GM23248 (cell line): Measurements from ENCODE around the gene ZNF638.

Experiments
- EZH2 ChIP-seq: fragments of 200-600 bp; sonication (generic); IDR thresholded peaks from 2 replicates; pipeline ENCODE4 v1.6.1; 2018; ENCODE audit warnings: antibody characterized with exemption, mild to moderate bottlenecking; ENCODE audit not compliant: insufficient read depth, poor library complexity, severe bottlenecking
- EZH2phosphoT487 ChIP-seq: fragments of 200-600 bp; sonication (generic); IDR thresholded peaks from 2 replicates; pipeline ENCODE4 v1.6.1; 2018; ENCODE audit warnings: antibody characterized with exemption, moderate library complexity, mild to moderate bottlenecking, low read depth; ENCODE audit not compliant: insufficient read depth

GRCh38 chr2:71419145-71419544 lies 87.6 kb downstream of the ZNF638 start:
- TF ChIP-seq EZH2 (no peak), EZH2phosphoT487 (no peak)
